Measurements from ENCODE around the gene ASPSCR1. TPM values are rescaled to one million over a fixed set of nuclear protein-coding genes. Genes with fewer than 3 reads are reported as not detected.
A peak's percentile ranks its signal among the peaks of the same experiment; 100 is the strongest.

Gene ASPSCR1
- total and polyA plus RNA-seq, 9 of the 15 experiments (the other 6 are each of a cell fraction or from before 2014, with no cell fraction given) = 0.90 to 36.9 (median 11.6) TPM

GRCh38 chr17:82022981-82023446 lies 45.6 kb downstream of the ASPSCR1 start, which contains the start of gene LRRC45 (continued):
- TF ChIP-seq E2F6 (IDR thresholded peaks at IDR 0.05; ENCODE audit: borderline replicate concordance in 1 of 2, extremely low read depth in 1 of 2, insufficient read depth in 1 of 2, insufficient read length in 1 of 2, low read depth in 1 of 2, low read length in 1 of 2, poor library complexity in 1 of 2, severe bottlenecking in 1 of 2) (peak in 1 of 2 experiments; percentile 2), NFYB (IDR thresholded peaks at IDR 0.05; ENCODE audit: extremely low read depth, insufficient read length) (peak; percentile 87), NRF1 (conservative IDR thresholded peaks at IDR 0.05 in 1 of 2, IDR thresholded peaks at IDR 0.05 in 1 of 2) (peak; percentile 91 to 92), E2F1 (CRISPR knock-in tag; IDR thresholded peaks at IDR 0.05) (peak; percentile 78; the same call in 1 of the 2 replicates), SAFB2 (IDR thresholded peaks at IDR 0.05; ENCODE audit: borderline replicate concordance, low read depth, low read length, severe bottlenecking) (no peak), ZNF695 (CRISPR knock-in tag; IDR thresholded peaks at IDR 0.05) (no peak), CXXC5 (CRISPR knock-in tag; IDR thresholded peaks at IDR 0.05) (peak; percentile 68; the same call in 1 of the 2 replicates), HLTF (IDR thresholded peaks at IDR 0.05) (no peak), FOS (IDR thresholded peaks at IDR 0.05; ENCODE audit: extremely low read depth, insufficient read length) (peak; percentile 93), SAFB (IDR thresholded peaks at IDR 0.05; ENCODE audit: borderline replicate concordance, low read depth, low read length) (no peak), GMEB1 (CRISPR knock-in tag; IDR thresholded peaks at IDR 0.05) (peak; percentile 56), ZKSCAN3 (CRISPR knock-in tag; IDR thresholded peaks at IDR 0.05) (no peak), ETS1 (conservative IDR thresholded peaks at IDR 0.05; ENCODE audit: control insufficient read depth, low read depth, low read length) (0 out of 2 replicates have a peak, but pooled peaks have one; percentile 58), HNRNPLL (IDR thresholded peaks at IDR 0.05; ENCODE audit: low read depth, low read length, poor library complexity, severe bottlenecking) (peak; percentile 74), NR2C2 (CRISPR knock-in tag; IDR thresholded peaks at IDR 0.05) (no peak), NR2C2 (tag; IDR thresholded peaks at IDR 0.05) (peak; percentile 83), RBM15 (IDR thresholded peaks at IDR 0.05; ENCODE audit: insufficient read depth, low read length) (no peak), NEUROD1 (IDR thresholded peaks at IDR 0.05; ENCODE audit: borderline replicate concordance, low read depth, low read length, partially characterized antibody) (peak; percentile 96), VEZF1 (CRISPR knock-in tag; IDR thresholded peaks at IDR 0.05) (peak; percentile 87), CREM (IDR thresholded peaks at IDR 0.05; ENCODE audit: low read depth) (peak; percentile 86), SP1 (CRISPR knock-in tag; IDR thresholded peaks at IDR 0.05) (peak; percentile 98)

Data from K562 (cell line).